HG03045 (cell line): ENCODE data around the gene ARHGAP19.

Experiments used
- ATAC-seq: cut with Tn5 transposase; IDR thresholded peaks from one replicate; pipeline ENCODE4 v1.9.1; 2021; ENCODE audit warnings: mild to moderate bottlenecking, moderate library complexity; ENCODE audit not compliant: unreplicated experiment

The ARHGAP19 gene

GRCh38 chr10:97230146-97230545, 62.3 kb downstream of the ARHGAP19 start:
- ATAC-seq = no peak

- ATAC-seq = no peak
Measured at GRCh38 chr10:97229322-97230015, 63.0 kb downstream of the ARHGAP19 start.

GRCh38 chr10:97228775-97229157, 63.7 kb downstream of the ARHGAP19 start:
- no peak for ATAC-seq

- no peak for ATAC-seq
Measured at GRCh38 chr10:97228130-97228774, 64.2 kb downstream of the ARHGAP19 start.

- no peak for ATAC-seq
Measured at GRCh38 chr10:97226398-97226797, 66.0 kb downstream of the ARHGAP19 start.

GRCh38 chr10:97224483-97225435, 67.7 kb downstream of the ARHGAP19 start:
- ATAC-seq = no peak

GRCh38 chr10:97222326-97222961, 70.0 kb downstream of the ARHGAP19 start:
- ATAC-seq = no peak

GRCh38 chr10:97220355-97220754, 72.1 kb downstream of the ARHGAP19 start:
- no peak for ATAC-seq

- no peak for ATAC-seq
Measured at GRCh38 chr10:97217299-97217698, 75.1 kb downstream of the ARHGAP19 start.

- no peak for ATAC-seq
Measured at GRCh38 chr10:97215619-97216260, 76.7 kb downstream of the ARHGAP19 start.

GRCh38 chr10:97213431-97213830, 79.0 kb downstream of the ARHGAP19 start:
- no peak for ATAC-seq

- no peak for ATAC-seq
Measured at GRCh38 chr10:97211229-97211628, 81.2 kb downstream of the ARHGAP19 start.

GRCh38 chr10:97210543-97210960, 81.9 kb downstream of the ARHGAP19 start:
- no peak for ATAC-seq

GRCh38 chr10:97207756-97208346, 84.6 kb downstream of the ARHGAP19 start:
- no peak for ATAC-seq

GRCh38 chr10:97207131-97207530, 85.3 kb downstream of the ARHGAP19 start:
- no peak for ATAC-seq

GRCh38 chr10:97204826-97205679, 87.4 kb downstream of the ARHGAP19 start:
- no peak for ATAC-seq

- ATAC-seq = no peak
Measured at GRCh38 chr10:97203220-97203619, 89.2 kb downstream of the ARHGAP19 start.

GRCh38 chr10:97200616-97201015, 91.8 kb downstream of the ARHGAP19 start:
- no peak for ATAC-seq

GRCh38 chr10:97199152-97199551, 93.3 kb downstream of the ARHGAP19 start:
- no peak for ATAC-seq
